Upper lobe of right lung (tissue), 1 donor: ENCODE results near the gene ANKRD63. TPM values are rescaled to one million over a fixed set of nuclear protein-coding genes. Genes with fewer than 3 reads are reported as not detected.

Source experiments
- ATAC-seq: fragments of 200-7000 bp; cut with Tn5 transposase; one replicate; pipeline ENCODE4 v1.9.1; 2020; ENCODE audit warnings: mild to moderate bottlenecking, moderate library complexity
- DNase-seq: peaks from one replicate; pipeline ENCODE4 v3.0.0-alpha.2; 2020
- H3K27ac ChIP-seq: fragments of 200-600 bp; one replicate; pipeline ENCODE4 v1.8.0; 2022
- H3K27me3 ChIP-seq: fragments of 200-600 bp; one replicate; pipeline ENCODE4 v1.8.0; 2022; ENCODE audit warnings: mild to moderate bottlenecking
- H3K36me3 ChIP-seq: fragments of 200-600 bp; one replicate; pipeline ENCODE4 v1.8.0; 2022
- H3K4me1 ChIP-seq: fragments of 200-600 bp; one replicate; pipeline ENCODE4 v1.8.0; 2022
- H3K4me3 ChIP-seq: fragments of 200-600 bp; one replicate; pipeline ENCODE4 v1.8.0; 2022; ENCODE audit warnings: mild to moderate bottlenecking
- H3K9me3 ChIP-seq: fragments of 200-600 bp; one replicate; pipeline ENCODE4 v1.8.0; 2022
- intact Hi-C: fragments of 100-400 bp; cut with DNase I; formaldehyde crosslinking; loops from one replicate; pipeline ENCODE4 v1.11.0; 2022
- total RNA-seq: library from RNA; stranded (reverse); fragmentation: NEBNext Ultra II Directional; extraction: Animal tissue kit (Norgen Biotek cat#: 25700); gene quantifications from one replicate; pipeline ENCODE4 v1.2.1, GENCODE V29; 2021
- TF ChIP-seq, protein P1 (sequence below): fragments of 200-600 bp; IDR thresholded peaks from one replicate; pipeline ENCODE4 v1.8.0; 2022; ENCODE audit warnings: antibody characterized with exemption
- donor health status: DM: no; HTN: yes; CAD: no; lungs with severe emphysema.

ANKRD63 gene
- total RNA-seq, 1 donor from 2014 or later: not detected

DNA sequence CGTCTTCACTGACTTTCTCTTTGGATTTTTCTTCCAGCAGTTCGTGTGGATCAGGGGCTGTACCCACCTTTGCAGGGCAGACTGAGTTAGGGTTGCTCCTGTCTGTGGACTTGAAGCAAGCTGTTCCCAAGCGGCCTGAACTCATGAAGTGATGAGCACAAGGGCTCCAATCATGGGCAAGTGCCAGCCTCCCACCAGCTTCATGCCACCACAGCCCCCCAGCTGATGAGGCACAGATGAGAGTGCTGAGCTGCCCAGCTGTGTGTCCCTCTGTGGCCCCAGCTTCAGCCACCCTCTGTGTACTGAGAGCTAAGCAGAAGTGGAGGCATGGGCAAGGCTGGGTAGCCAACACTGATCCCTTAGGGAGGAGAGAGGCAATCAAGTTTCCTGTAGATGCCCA, 28.1 kb upstream of the ANKRD63 start:
- DNase-seq: peak; percentile 40

GRCh38 chr15:40310001-40310959, 27.4 kb upstream of the ANKRD63 start:
- DNase-seq (peak; percentile 80), ATAC-seq (peak; percentile 63)
- TF ChIP-seq, protein P1, sequence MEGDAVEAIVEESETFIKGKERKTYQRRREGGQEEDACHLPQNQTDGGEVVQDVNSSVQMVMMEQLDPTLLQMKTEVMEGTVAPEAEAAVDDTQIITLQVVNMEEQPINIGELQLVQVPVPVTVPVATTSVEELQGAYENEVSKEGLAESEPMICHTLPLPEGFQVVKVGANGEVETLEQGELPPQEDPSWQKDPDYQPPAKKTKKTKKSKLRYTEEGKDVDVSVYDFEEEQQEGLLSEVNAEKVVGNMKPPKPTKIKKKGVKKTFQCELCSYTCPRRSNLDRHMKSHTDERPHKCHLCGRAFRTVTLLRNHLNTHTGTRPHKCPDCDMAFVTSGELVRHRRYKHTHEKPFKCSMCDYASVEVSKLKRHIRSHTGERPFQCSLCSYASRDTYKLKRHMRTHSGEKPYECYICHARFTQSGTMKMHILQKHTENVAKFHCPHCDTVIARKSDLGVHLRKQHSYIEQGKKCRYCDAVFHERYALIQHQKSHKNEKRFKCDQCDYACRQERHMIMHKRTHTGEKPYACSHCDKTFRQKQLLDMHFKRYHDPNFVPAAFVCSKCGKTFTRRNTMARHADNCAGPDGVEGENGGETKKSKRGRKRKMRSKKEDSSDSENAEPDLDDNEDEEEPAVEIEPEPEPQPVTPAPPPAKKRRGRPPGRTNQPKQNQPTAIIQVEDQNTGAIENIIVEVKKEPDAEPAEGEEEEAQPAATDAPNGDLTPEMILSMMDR: peak; percentile 71
- Histone ChIP-seq H3K4me1 (peaks cover 29% of the 10 kb centered on the region), H3K4me3 (no peak overlapping the region), H3K36me3 (no peaks in the 10 kb centered on the region), H3K27me3 (no peaks in the 10 kb centered on the region), H3K27ac (no peak overlapping the region), H3K9me3 (no peaks in the 10 kb centered on the region)
- intact Hi-C loops: no loop called here

More for the DNA sequence above, 28.1 kb upstream of the ANKRD63 start:
- Histone ChIP-seq H3K36me3 (no peaks in the 10 kb centered on the region), H3K27me3 (no peaks in the 10 kb centered on the region), H3K27ac (no peak overlapping the region), H3K4me1 (peaks cover 25% of the 10 kb centered on the region), H3K9me3 (no peaks in the 10 kb centered on the region), H3K4me3 (no peak overlapping the region)
- no peak for ATAC-seq
- TF ChIP-seq, protein P1: no peak
- intact Hi-C loops: no loop called here

DNA sequence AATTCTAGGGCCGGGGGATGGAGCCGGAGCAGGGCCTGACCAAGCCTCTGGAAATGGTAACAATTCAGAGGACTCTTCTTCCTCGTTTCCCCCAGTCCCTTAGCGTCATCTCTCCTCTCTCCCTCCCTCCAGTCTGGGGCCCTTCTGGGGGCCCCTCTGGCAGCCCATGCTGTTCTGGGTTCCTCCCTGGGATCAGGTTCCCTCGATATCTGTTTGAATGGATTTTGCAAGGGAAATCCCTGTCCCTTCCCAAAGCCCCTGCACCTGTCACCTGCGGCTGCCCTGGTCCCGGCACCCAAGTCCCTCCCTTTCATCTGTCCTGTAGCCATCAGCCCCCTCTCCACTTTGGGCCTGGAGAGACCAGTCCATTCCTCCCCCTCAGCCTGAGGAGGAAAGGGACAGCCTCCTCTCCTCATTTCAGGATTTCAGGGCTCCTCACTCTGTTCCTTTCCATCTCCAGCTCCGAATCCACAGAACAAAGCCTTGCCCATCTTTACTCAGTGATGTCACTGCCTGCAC, 26.5 kb upstream of the ANKRD63 start:
- Histone ChIP-seq H3K9me3 (no peaks in the 10 kb centered on the region), H3K4me1 (peaks cover 27% of the 10 kb centered on the region), H3K36me3 (no peaks in the 10 kb centered on the region), H3K27me3 (no peaks in the 10 kb centered on the region), H3K4me3 (no peak overlapping the region), H3K27ac (no peak overlapping the region)
- TF ChIP-seq, protein P1: no peak
- no peak for ATAC-seq
- intact Hi-C loops: no loop called here
- no peak for DNase-seq

- peak; percentile 81 for DNase-seq
- intact Hi-C loops: no loop called here
Measured at GRCh38 chr15:40307421-40308211, 24.8 kb upstream of the ANKRD63 start, which contains the start of gene PLCB2. TSS of gene PLCB2 (minus strand) at chr15:40307935. CDS start at chr15:40307672, 263 bp downstream.

DNA sequence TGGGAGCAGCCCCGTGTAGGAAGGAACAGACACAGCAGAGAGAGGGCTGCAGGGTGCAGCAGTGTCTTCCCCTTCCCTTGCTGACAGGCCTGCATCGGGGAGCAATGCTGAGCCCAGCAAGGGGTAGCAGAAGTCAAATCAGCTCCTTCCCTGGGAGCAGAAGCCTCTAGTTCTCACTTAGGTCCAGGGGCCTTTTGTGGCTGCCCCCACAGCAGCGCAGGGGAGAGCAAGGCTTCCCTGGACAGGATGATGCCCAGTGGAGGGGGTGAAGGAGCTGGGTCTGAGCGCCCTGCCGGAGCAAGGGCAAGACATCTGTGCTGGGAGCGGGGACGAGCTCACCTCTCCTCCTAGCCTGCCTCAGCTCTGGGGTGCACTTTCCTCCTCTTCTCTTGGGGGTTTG, 24.0 kb upstream of the ANKRD63 start:
- Histone ChIP-seq H3K27ac (peak overlapping the region; percentile 58), H3K27me3 (no peaks in the 10 kb centered on the region), H3K36me3 (no peaks in the 10 kb centered on the region), H3K4me1 (peaks cover 19% of the 10 kb centered on the region), H3K4me3 (peak overlapping the region; percentile 51), H3K9me3 (no peaks in the 10 kb centered on the region)
- ATAC-seq: peak; percentile 11
- peak; percentile 47 for DNase-seq
- intact Hi-C loops: no loop called here
- TF ChIP-seq, protein P1: no peak

More at GRCh38 chr15:40307421-40308211, 24.8 kb upstream of the ANKRD63 start, which contains the start of gene PLCB2:
- no peaks in the 10 kb centered on the region for H3K36me3 ChIP-seq
- no peaks in the 10 kb centered on the region for H3K9me3 ChIP-seq
- H3K4me1 ChIP-seq: peaks cover 19% of the 10 kb centered on the region
- H3K27me3 ChIP-seq: no peaks in the 10 kb centered on the region
- H3K4me3 ChIP-seq: peak within 1 kb of the TSS; percentile 51
- peak within 1 kb of the TSS; percentile 78 for H3K27ac ChIP-seq
- ATAC-seq: peak; percentile 76
- TF ChIP-seq, protein P1: peak; percentile 31
